Gastroesophageal sphincter (tissue), 4 donors: ENCODE data around the gene CTNND2. TPM values are rescaled to one million over a fixed set of nuclear protein-coding genes. Genes with fewer than 3 reads are reported as not detected.
"Not testable (repeated sequence)": the region's sequence is repeated elsewhere in the genome, so short reads cannot be mapped to it uniquely, and the experiment has no call there.

Experiments
- ATAC-seq: fragments of 150-250 bp; one replicate; pipeline ENCODE4 v1.9.1; 2016; ENCODE audit warnings: mild to moderate bottlenecking, moderate library complexity
- H3K27ac ChIP-seq, 4 donors: fragments of 200-600 bp; sonication (generic) in 3 of 4; 1 replicate in 3 of 4; 2 replicates in 1 of 4; pipeline ENCODE4 v1.5.1; 2016 to 2019
- H3K27me3 ChIP-seq: fragments of 200-600 bp; sonication (generic); one replicate; pipeline ENCODE4 v1.5.1; 2019
- H3K36me3 ChIP-seq, 2 donors: fragments of 200-600 bp; sonication (generic); one replicate each; pipeline ENCODE4 v1.5.1; 2019; ENCODE audit warnings: control low read depth in 1 of 2
- H3K4me1 ChIP-seq, 3 donors: fragments of 200-600 bp; sonication (generic); 1 replicate in 2 of 3; 2 replicates in 1 of 3; pipeline ENCODE4 v1.5.1; 2016 to 2019; ENCODE audit warnings: control low read depth in 2 of 3
- H3K4me3 ChIP-seq, 2 donors: fragments of 200-600 bp; sonication (generic); one replicate each; pipeline ENCODE4 v1.5.1; 2019; ENCODE audit warnings: mild to moderate bottlenecking in 1 of 2, moderate library complexity in 1 of 2
- H3K9me3 ChIP-seq, 3 donors: fragments of 200-600 bp; sonication (generic); one replicate each; pipeline ENCODE4 v1.5.1; 2017 to 2019; ENCODE audit warnings: control low read depth in 2 of 3
- CTCF ChIP-seq, 4 experiments: fragments of 200-600 bp in 2 of 4; fragments of 450-650 bp in 2 of 4; sonication (generic) in 1 of 4; IDR thresholded peaks; one replicate each; pipeline ENCODE4 v1.5.1; 2017 to 2019; ENCODE audit warnings: antibody characterized with exemption in 4 of 4, mild to moderate bottlenecking in 2 of 4, moderate library complexity in 2 of 4
- EP300 ChIP-seq: sonication (generic); formaldehyde crosslinking; IDR thresholded peaks from one replicate; pipeline ENCODE4 v1.6.1; 2017; ENCODE audit warnings: antibody characterized with exemption, mild to moderate bottlenecking
- POLR2A ChIP-seq, 2 donors: fragments of 450-650 bp; IDR thresholded peaks; one replicate each; pipeline ENCODE4 v1.6.1; 2017; ENCODE audit warnings: antibody characterized with exemption in 2 of 2, mild to moderate bottlenecking in 2 of 2, moderate library complexity in 1 of 2
- POLR2AphosphoS5 ChIP-seq: sonication (generic); formaldehyde crosslinking; IDR thresholded peaks from one replicate; pipeline ENCODE4 v1.6.1; 2017; ENCODE audit warnings: antibody characterized with exemption
- WGBS, 2 donors: methylation state at CpG; one replicate each; pipeline ENCODE4 v1.1.5; 2018; ENCODE audit warnings: low coverage in 1 of 2; 5-methylcytosine and 5-hydroxymethylcytosine counted together
- total RNA-seq, 4 donors: library from RNA; depleted of rRNA; stranded (reverse); fragments of >200 nt; gene quantifications; one replicate each; pipeline ENCODE4 v1.1.0, GENCODE V29; 2016

Gene CTNND2
- total RNA-seq, 4 donors from 2014 or later: 0.40 to 3.1 (median 1.9) TPM

DNA sequence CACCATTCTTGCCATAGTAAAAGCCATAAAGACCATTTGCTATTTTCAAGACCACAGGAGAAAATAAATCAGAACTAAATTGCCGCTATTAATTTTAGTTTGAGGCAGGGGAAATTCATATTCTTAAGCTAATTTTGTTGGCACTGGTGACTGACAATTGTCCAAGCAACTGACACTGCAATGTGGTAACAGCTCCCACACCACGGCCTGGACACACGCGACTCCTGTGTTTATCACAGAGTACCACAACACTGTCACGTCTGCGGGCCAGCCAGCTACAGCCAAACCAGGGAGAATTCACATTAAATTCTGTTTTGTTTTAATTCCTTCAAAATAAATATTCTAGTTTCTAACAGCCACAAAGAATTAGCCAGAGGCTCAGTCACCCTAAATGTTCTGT lies 481.9 kb downstream of the CTNND2 start:
- Histone ChIP-seq H3K4me1 (no peaks in the 10 kb centered on the region), H3K27me3 (no peaks in the 10 kb centered on the region), H3K4me3 (no peak overlapping the region), H3K36me3 (no peaks in the 10 kb centered on the region), H3K27ac (no peak overlapping the region), H3K9me3 (peaks cover 0 to 10% (median 2%) of the 10 kb centered on the region in 3 donors)
- no peak for ATAC-seq
- WGBS, 2 donors: 85 to 90% methylated on average over 1 to 6 of the region's 6 CpGs
- TF ChIP-seq EP300 (no peak), CTCF (IDR thresholded peaks at IDR 0.05) (no peak), POLR2AphosphoS5 (no peak), POLR2A (IDR thresholded peaks at IDR 0.05) (no peak)

DNA sequence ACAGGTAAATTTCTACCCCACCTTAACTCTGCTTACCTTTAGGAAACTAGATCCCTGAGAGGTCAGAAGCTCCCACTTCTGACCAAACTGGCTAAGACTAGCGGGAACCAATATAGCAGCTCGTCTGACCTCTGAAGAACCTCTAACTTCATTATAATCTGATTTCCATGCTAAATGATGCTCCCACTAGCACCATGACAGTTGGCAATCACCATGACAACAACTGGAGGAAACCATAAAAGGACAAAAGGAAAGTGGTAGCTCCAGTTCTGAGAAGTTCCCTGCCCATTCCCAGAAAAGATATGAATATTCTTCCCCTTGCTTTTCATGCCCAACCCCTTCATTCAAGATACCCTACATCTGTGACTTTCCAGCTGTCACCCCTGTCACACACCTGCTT lies 483.3 kb downstream of the CTNND2 start:
- no peaks in the 10 kb centered on the region for H3K36me3 ChIP-seq
- no peak overlapping the region for H3K27ac ChIP-seq
- TF ChIP-seq CTCF (IDR thresholded peaks at IDR 0.05): no peak
- TF ChIP-seq EP300: no peak
- no peaks in the 10 kb centered on the region for H3K4me1 ChIP-seq
- peaks cover 0 to 10% (median 2%) of the 10 kb centered on the region in 3 donors for H3K9me3 ChIP-seq
- no peaks in the 10 kb centered on the region for H3K27me3 ChIP-seq
- no peak overlapping the region for H3K4me3 ChIP-seq
- 67 to 100% methylated on average over 2 of the region's 2 CpGs for WGBS, 2 donors
- ATAC-seq: no peak

- H3K4me3 ChIP-seq: no peak overlapping the region
- no peaks in the 10 kb centered on the region for H3K27me3 ChIP-seq
- TF ChIP-seq POLR2A (IDR thresholded peaks at IDR 0.05) (no peak), POLR2AphosphoS5 (no peak), EP300 (no peak), CTCF (IDR thresholded peaks at IDR 0.05) (no peak)
- H3K36me3 ChIP-seq: no peaks in the 10 kb centered on the region
- no peaks in the 10 kb centered on the region for H3K4me1 ChIP-seq
- no peak for ATAC-seq
- H3K9me3 ChIP-seq: peaks cover 0 to 10% (median 2%) of the 10 kb centered on the region in 3 donors
- H3K27ac ChIP-seq: no peak overlapping the region
- WGBS, 2 donors: 29 to 47% methylated on average over 2 to 3 of the region's 3 CpGs
Measured at GRCh38 chr5:11415751-11416150, 488.5 kb downstream of the CTNND2 start.

DNA sequence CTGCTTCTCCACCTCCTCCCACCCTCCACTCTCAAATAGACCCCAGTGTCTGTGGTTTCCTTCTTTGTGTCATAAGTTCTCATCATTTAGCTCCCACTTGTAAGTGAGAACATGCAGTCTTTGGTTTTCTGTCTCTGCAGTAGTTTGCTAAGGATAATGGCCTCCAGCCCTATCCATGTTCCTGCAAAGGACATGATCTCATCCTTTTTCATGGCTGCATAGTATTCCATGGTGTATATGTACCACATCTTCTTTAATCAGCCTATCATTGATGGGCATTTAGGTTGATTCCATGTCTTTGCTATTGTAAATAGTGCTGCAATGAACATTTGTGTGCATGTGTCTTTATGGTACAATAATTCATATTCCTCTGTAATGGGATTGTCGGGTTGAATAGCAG lies 489.5 kb downstream of the CTNND2 start:
- H3K36me3 ChIP-seq, ATAC-seq, H3K27me3 ChIP-seq, H3K4me1 ChIP-seq, H3K27ac ChIP-seq, H3K4me3 ChIP-seq: not testable (repeated sequence)
- WGBS, 2 donors: 88 to 100% methylated on average over 1 of the region's 1 CpG
- H3K9me3 ChIP-seq: peaks cover 0 to 10% (median 2%) of the 10 kb centered on the region in 3 donors

GRCh38 chr5:11411621-11412020 lies 492.6 kb downstream of the CTNND2 start:
- no peak for ATAC-seq
- WGBS, 2 donors: 89 to 96% methylated on average over 2 of the region's 2 CpGs
- no peaks in the 10 kb centered on the region for H3K9me3 ChIP-seq
- no peak overlapping the region for H3K27ac ChIP-seq
- no peaks in the 10 kb centered on the region for H3K4me1 ChIP-seq
- TF ChIP-seq EP300 (no peak), CTCF (IDR thresholded peaks at IDR 0.05) (no peak), POLR2A (IDR thresholded peaks at IDR 0.05) (no peak), POLR2AphosphoS5 (no peak)
- no peak overlapping the region for H3K4me3 ChIP-seq
- H3K27me3 ChIP-seq: no peaks in the 10 kb centered on the region
- no peaks in the 10 kb centered on the region for H3K36me3 ChIP-seq
